AML-193 (cell line): ENCODE results near the gene AHNAK2.

Source experiments
- DNase-seq, 2 experiments: peaks; one replicate each; lab custom pipeline; 2025; lab: John Stamatoyannopoulos, UW

The AHNAK2 gene

GRCh38 chr14:104939666-104940410 is 38.3 kb downstream of the AHNAK2 start:
- DNase-seq: no peak

GRCh38 chr14:104938960-104939359 is 39.2 kb downstream of the AHNAK2 start:
- DNase-seq: no peak

GRCh38 chr14:104938436-104938835 is 39.7 kb downstream of the AHNAK2 start:
- no peak for DNase-seq

- no peak for DNase-seq
Measured at GRCh38 chr14:104937694-104938365, 40.3 kb downstream of the AHNAK2 start.

- no peak for DNase-seq
Measured at GRCh38 chr14:104937161-104937560, 41.0 kb downstream of the AHNAK2 start.

GRCh38 chr14:104936361-104937155 is 41.6 kb downstream of the AHNAK2 start:
- no peak for DNase-seq

GRCh38 chr14:104935955-104936354 is 42.2 kb downstream of the AHNAK2 start:
- DNase-seq: no peak

GRCh38 chr14:104935026-104935650 is 43.0 kb downstream of the AHNAK2 start:
- DNase-seq: no peak

- no peak for DNase-seq
Measured at GRCh38 chr14:104933746-104934733, 44.1 kb downstream of the AHNAK2 start.

GRCh38 chr14:104932676-104933631 is 45.2 kb downstream of the AHNAK2 start:
- peak; percentile 52 to 57 for DNase-seq

GRCh38 chr14:104931771-104932675 is 46.2 kb downstream of the AHNAK2 start:
- DNase-seq: no peak

- no peak for DNase-seq
Measured at GRCh38 chr14:104931304-104931770, 46.8 kb downstream of the AHNAK2 start.

- DNase-seq: no peak
Measured at GRCh38 chr14:104930526-104931303, 47.5 kb downstream of the AHNAK2 start.

GRCh38 chr14:104929268-104930230 is 48.6 kb downstream of the AHNAK2 start:
- DNase-seq: no peak

- no peak for DNase-seq
Measured at GRCh38 chr14:104928391-104929133, 49.6 kb downstream of the AHNAK2 start.

- no peak for DNase-seq
Measured at GRCh38 chr14:104927901-104928300, 50.3 kb downstream of the AHNAK2 start.
